Measurements from ENCODE around the gene MARCHF3. TPM values are rescaled to one million over a fixed set of nuclear protein-coding genes. Genes with fewer than 3 reads are reported as not detected.

MARCHF3 gene
- total and polyA plus RNA-seq, 2 donors (not counting 3 experiments of a cell fraction or from before 2014, with no cell fraction given), result 31.9 to 35.0 TPM

DNA sequence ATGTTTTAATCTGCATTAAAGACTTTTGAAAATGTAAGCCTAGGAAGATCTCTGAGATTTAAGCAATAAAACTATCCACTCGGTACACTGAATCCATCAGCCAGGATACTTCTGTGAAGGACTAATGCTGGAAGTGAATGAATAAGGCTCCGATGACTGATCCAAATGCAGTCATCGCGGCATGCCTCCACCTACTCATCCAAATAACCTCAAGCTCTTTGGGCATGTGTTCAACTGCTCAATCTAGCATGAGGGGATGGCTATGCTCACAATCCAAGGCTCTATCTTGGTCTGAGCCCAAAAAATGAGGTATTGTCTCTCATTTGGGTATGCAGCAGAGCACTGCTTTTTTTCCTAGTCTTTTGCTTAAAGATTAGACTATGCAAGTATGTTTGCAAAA lies 19.2 kb downstream of the MARCHF3 start:
- no peaks in the 10 kb centered on the region for H3K36me3 ChIP-seq (ENCODE audit: control insufficient read depth in 2 of 2, extremely low read depth in 1 of 2, insufficient read depth in 2 of 2, low read length in 2 of 2)
- no peaks in the 10 kb centered on the region for H3K9me3 ChIP-seq (replicated peaks; ENCODE audit: control insufficient read depth, insufficient read depth, low read length)
- H3K4me2 ChIP-seq (ENCODE audit: insufficient read depth, low read length), result no peak overlapping the region
- DNase-seq (ENCODE audit: low read depth, low spot score) (no peak), FAIRE-seq (no peak)
- H4K20me1 ChIP-seq (replicated peaks; ENCODE audit: control insufficient read depth, extremely low read depth, insufficient read depth, low read length), result no peaks in the 10 kb centered on the region
- ChIA-PET POLR2A (no interaction called here), CTCF (interaction anchor here (5.0 kb wide), 1 partner anchor 18 kb away, joined by 24 read pairs; no protein-coding TSS in a partner anchor)
- H3K79me2 ChIP-seq (ENCODE audit: control insufficient read depth, insufficient read depth, low read length), result peaks cover 80% of the 10 kb centered on the region
- peaks cover 40% of the 10 kb centered on the region for H3K4me1 ChIP-seq (ENCODE audit: control insufficient read depth, extremely low read depth, insufficient read depth, low read length)
- H3K9me1 ChIP-seq (replicated peaks; ENCODE audit: control insufficient read depth, extremely low read depth, insufficient read depth, low read length), result no peaks in the 10 kb centered on the region
- dilution Hi-C loops (cut with MboI; ENCODE audit: extremely low pct_ligation_motif_present, low sequenced_read_pairs), result no loop called here
- H3K27ac ChIP-seq (ENCODE audit: insufficient read depth, low read depth, low read length), result no peak overlapping the region
- no peak overlapping the region for H2AFZ ChIP-seq (ENCODE audit: low read depth, low read length)
- intact Hi-C loops (cut with micrococcal nuclease), result loop anchor here (5.0 kb wide), 1 partner anchor 94 kb away; no protein-coding TSS in a partner anchor
- no TSS peak for BruUV-seq (replicated peaks)
- no peak overlapping the region for H3K9ac ChIP-seq (replicated peaks; ENCODE audit: extremely low read depth, insufficient read depth, low read length)
- no peaks in the 10 kb centered on the region for H3K27me3 ChIP-seq (ENCODE audit: control insufficient read depth in 2 of 2, insufficient read depth in 2 of 2, low read length in 2 of 2)
- TF ChIP-seq EZH2 (IDR thresholded peaks at IDR 0.05; ENCODE audit: borderline replicate concordance, low read depth, low read length, severe bottlenecking) (no peak), GATA2 (IDR thresholded peaks at IDR 0.05; ENCODE audit: insufficient read depth, insufficient read length, low read depth, low read length) (no peak), JUN (IDR thresholded peaks at IDR 0.05; ENCODE audit: borderline replicate concordance, insufficient read depth, insufficient read length, low read depth) (no peak), POLR2AphosphoS5 (IDR thresholded peaks at IDR 0.05; ENCODE audit: insufficient read depth, low read depth, low read length) (no peak), POLR2A (IDR thresholded peaks at IDR 0.05; ENCODE audit: low read depth, low read length) (no peak), FOS (IDR thresholded peaks at IDR 0.05; ENCODE audit: borderline replicate concordance, insufficient read depth, low read length) (no peak), MYC (IDR thresholded peaks at IDR 0.05; ENCODE audit: low read depth, low read length) (no peak)
- TF ChIP-seq, protein P1, sequence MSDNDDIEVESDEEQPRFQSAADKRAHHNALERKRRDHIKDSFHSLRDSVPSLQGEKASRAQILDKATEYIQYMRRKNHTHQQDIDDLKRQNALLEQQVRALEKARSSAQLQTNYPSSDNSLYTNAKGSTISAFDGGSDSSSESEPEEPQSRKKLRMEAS (IDR thresholded peaks at IDR 0.05; ENCODE audit: insufficient read depth, insufficient read length), result no peak
- TF ChIP-seq, protein P2, sequence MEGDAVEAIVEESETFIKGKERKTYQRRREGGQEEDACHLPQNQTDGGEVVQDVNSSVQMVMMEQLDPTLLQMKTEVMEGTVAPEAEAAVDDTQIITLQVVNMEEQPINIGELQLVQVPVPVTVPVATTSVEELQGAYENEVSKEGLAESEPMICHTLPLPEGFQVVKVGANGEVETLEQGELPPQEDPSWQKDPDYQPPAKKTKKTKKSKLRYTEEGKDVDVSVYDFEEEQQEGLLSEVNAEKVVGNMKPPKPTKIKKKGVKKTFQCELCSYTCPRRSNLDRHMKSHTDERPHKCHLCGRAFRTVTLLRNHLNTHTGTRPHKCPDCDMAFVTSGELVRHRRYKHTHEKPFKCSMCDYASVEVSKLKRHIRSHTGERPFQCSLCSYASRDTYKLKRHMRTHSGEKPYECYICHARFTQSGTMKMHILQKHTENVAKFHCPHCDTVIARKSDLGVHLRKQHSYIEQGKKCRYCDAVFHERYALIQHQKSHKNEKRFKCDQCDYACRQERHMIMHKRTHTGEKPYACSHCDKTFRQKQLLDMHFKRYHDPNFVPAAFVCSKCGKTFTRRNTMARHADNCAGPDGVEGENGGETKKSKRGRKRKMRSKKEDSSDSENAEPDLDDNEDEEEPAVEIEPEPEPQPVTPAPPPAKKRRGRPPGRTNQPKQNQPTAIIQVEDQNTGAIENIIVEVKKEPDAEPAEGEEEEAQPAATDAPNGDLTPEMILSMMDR (IDR thresholded peaks at IDR 0.05; ENCODE audit: extremely low read depth in 1 of 2, insufficient read depth in 1 of 2, low read depth in 1 of 2, low read length in 2 of 2), result no peak
- H3K4me3 ChIP-seq (replicated peaks in 1 of 3; ENCODE audit: insufficient read depth in 1 of 3, low read depth in 1 of 3, low read length in 3 of 3), result no peak overlapping the region

Measured in endothelial cell of umbilical vein (primary cell).